GM12873 (cell line): Measurements from ENCODE around the gene ITK.
A peak's percentile ranks its signal among the peaks of the same experiment; 100 is the strongest.

Experiments
- TF ChIP-seq, protein P1 (sequence below): IDR thresholded peaks from 2 replicates; pipeline ENCODE4 v1.5.1; 2012; ENCODE audit warnings: low read depth, mild to moderate bottlenecking, moderate library complexity, low read length, control low read depth; ENCODE audit not compliant: insufficient read depth; ENCODE audit errors: missing control alignments

ITK gene

DNA sequence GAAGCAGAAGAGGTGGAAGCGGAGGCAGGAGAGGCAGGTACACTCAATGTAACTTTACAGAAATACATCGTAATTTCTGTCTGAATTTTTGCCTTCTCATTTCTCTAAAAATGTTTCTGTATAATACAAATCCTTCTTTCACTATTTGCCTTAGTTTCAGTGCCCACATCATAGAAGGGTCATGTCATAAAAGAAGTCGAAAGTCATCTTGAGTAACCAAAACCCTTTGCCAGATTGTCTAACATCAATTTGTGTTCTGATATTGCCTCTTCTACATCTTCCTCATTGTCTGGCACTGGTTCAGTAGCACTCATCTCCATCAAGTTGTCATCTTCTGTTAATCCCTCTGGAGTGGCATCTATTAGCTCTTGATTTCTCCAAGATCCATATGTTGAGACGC is 79.1 kb downstream of the ITK start:
- TF ChIP-seq, protein P1, sequence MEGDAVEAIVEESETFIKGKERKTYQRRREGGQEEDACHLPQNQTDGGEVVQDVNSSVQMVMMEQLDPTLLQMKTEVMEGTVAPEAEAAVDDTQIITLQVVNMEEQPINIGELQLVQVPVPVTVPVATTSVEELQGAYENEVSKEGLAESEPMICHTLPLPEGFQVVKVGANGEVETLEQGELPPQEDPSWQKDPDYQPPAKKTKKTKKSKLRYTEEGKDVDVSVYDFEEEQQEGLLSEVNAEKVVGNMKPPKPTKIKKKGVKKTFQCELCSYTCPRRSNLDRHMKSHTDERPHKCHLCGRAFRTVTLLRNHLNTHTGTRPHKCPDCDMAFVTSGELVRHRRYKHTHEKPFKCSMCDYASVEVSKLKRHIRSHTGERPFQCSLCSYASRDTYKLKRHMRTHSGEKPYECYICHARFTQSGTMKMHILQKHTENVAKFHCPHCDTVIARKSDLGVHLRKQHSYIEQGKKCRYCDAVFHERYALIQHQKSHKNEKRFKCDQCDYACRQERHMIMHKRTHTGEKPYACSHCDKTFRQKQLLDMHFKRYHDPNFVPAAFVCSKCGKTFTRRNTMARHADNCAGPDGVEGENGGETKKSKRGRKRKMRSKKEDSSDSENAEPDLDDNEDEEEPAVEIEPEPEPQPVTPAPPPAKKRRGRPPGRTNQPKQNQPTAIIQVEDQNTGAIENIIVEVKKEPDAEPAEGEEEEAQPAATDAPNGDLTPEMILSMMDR, result no peak

DNA sequence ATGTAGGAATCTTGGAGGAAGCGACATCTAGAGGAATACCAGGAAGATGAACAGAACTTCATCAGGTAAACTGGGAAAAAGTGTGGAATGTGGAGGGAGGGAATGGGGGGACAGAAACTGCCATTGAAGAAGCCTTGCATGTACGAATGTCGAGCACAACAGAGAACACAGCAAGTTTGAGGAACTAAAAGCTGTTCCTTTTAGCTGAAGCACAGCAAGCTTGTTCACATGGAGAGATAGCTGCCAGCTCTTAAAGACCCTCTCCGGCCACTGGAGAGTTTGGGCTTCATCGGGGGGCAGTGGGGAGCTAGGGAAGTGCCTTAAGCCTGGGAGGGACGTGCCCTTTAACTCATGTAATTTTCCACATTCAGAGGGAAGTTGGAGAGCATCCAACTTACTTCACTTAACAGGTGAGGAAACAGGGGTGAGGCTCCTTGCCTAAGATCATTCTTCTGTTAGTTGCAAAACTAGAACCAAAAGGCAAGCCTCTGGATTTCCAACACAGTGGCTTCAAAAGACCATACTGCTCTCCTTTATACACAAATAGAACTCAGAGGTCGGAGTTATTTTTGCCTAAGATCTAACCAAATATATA is 83.0 kb downstream of the ITK start:
- TF ChIP-seq, protein P1, result no peak

DNA sequence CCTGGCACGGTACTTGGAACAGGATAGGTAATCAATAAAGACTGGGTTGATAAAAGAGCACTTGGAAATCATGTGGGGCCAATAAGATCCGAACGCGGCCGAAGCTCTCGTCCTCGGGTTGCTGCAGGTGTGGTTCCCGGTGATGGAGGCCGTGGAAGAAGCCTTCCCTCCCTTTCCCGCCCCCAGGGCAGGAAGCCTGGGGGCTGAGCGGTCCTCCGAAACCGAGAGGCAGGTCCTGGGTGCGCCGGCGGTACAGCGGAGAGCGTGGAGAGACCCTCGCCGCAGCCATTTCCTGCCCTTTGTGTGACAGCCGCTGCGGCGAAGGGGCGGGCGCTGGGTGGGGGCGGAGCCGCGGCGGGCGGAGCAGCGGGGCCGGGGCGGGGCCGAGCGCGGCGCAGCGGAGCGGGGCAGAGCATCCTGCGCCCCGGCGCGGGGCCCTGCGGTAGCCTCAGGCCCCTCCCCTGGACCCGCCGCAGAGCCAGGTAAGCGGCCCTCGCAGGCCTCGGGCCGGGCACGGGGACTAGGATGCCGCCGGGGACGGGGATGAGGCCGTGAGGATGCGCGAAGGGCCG is 85.2 kb downstream of the ITK start, which contains the start of gene CYFIP2:
Gene CYFIP2 (plus strand): TSS at position 410 of the 572 bp plus-strand sequence. CDS start 19,239 bp downstream, outside the sequence.
- TF ChIP-seq, protein P1, result no peak

DNA sequence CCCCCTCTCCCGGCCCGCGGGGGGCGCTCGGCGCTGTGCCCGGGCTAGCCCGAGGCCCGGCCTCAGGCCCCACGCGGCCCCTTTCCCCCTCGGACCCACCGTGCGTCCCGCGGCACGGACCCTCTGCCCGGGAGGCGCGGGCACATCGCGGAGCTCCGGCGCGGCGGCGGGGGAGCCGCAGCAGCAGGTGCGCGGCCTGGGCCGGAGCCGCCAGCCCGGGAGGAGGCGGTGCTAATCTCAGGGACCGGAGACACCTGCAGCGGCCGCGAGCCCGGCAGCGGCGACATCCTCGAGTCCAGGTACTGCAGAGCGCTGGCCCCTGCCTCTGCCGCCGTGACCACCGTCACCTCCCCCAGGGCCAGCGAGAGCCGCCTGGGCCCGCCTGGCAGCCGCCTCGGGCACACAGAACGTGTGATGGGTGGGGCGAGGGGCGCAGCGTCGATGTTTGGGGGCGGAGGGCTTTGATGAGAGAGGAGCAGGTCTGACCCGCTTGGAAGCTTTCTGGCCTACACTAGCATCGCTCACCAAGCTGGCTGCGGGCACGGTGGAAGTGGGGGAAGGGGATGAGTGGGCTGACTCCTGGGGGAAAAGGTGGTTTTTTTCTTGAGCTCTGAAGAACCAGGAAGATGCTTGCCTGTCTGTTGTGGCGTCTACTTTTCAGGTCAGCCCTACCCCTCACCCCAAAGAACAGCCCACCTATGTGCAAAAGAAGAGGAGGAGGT is 85.8 kb downstream of the ITK start:
- TF ChIP-seq, protein P1, result peak; percentile 31

DNA sequence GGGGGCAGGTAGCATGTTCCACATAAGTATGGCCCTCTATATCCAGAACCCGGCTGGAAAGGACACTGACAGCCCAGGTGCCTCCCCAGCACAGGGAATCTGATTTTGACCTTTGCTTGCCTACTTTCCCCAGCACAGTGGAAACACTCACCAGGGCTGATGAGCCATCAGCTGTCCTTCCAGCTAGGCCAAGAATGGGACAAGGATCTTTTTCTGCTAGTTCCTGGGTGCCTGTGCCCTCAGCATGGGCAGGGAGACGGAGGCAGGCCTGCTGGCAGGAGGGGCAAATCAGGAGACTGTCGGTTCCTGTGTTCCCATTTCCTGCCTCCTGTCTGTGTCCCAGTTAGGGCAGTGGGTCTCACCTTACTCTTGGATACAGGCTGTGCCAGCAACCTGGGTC is 86.4 kb downstream of the ITK start:
- TF ChIP-seq, protein P1, result no peak

DNA sequence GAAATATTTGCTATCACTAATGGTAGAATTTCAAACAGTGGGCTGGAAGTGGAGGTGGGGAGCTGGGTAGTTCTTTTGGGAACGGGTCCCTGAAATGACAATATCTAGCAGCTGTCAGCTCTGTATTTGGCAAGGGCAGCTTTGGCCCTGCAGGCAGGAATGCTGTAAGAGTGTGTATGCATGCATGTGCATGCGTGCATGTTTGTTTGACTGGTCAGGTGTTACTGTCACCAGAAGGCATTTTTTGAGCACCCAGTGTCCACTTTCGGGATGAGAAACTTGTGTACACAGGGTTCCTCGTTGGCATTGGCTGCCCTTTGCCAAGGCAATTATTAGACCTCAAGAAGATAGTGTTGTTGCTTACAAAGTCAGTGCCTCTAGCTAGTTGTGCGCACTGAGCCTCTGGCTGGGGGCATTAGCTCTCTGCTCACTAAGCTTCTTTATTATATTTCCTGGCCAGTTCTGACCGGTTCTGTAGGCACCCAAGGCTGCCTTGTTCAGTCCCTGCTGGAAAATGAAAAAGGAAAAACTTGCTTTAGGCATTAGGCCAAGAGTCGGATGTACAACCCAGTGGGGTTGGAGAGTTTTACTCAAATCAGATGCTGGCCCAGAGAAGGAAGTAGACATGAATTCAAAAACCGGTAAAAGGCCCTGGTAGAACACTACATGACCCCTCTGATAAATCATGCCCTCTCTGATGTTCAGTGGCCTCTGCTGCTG is 87.3 kb downstream of the ITK start:
- TF ChIP-seq, protein P1, result no peak
